Tibial nerve (tissue), 3 donors: ENCODE data around the gene FNDC5.

Experiments used
- CTCF ChIP-seq, 5 experiments: fragments of 200-600 bp in 3 of 5; fragments of 450-650 bp in 2 of 5; sonication (generic) in 3 of 5; IDR thresholded peaks; one replicate each; pipeline ENCODE4 v1.5.1; 2016 to 2019; ENCODE audit warnings: antibody characterized with exemption in 5 of 5, mild to moderate bottlenecking in 3 of 5, moderate library complexity in 2 of 5
- POLR2A ChIP-seq, 2 donors: fragments of 450-650 bp; IDR thresholded peaks; one replicate each; pipeline ENCODE4 v1.6.1; 2017; ENCODE audit warnings: antibody characterized with exemption in 2 of 2, mild to moderate bottlenecking in 2 of 2, moderate library complexity in 2 of 2

- TF ChIP-seq CTCF (IDR thresholded peaks at IDR 0.05) (no peak), POLR2A (IDR thresholded peaks at IDR 0.05) (no peak)
Measured at GRCh38 chr1:32889731-32890278, 19.1 kb upstream of the FNDC5 start.
